Measurements from ENCODE around the gene SDK1. TPM values are rescaled to one million over a fixed set of nuclear protein-coding genes. Genes with fewer than 3 reads are reported as not detected.

SDK1 gene
- total and polyA plus RNA-seq, 2 experiments from 2014 or later, result not detected

DNA sequence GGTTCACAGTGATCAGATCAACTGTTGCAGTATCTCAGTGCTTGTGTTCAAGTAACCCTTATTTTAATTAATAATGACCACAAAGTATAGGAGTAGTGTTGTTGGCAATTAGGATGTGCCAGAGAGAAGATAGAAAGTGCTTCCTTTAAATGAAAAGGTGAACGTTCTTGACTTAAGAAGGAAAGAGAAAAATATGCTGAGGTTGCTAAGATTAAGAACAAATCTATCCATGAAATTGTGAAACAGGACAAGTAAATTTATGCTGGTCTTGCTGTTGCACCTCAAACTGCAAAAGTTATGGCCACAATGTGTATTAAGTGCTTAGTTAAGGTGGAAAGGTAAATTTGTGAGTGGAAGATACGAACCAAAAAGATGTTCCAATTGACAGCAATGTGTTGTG is 139.5 kb downstream of the SDK1 start:
- in situ Hi-C loops (cut with MboI), result no loop called here
- Histone ChIP-seq H3K79me2 (ENCODE audit: insufficient read depth) (no peaks in the 10 kb centered on the region), H4K20me1 (ENCODE audit: insufficient read depth) (no peaks in the 10 kb centered on the region), H3K9me3 (ENCODE audit: low read depth) (no peaks in the 10 kb centered on the region), H3K36me3 (ENCODE audit: low read depth) (no peaks in the 10 kb centered on the region), H3K4me2 (ENCODE audit: unreplicated experiment) (no peak overlapping the region), H3F3A (ENCODE audit: insufficient read depth) (no peaks in the 10 kb centered on the region), H3K27me3 (replicated peaks; ENCODE audit: insufficient read depth) (no peaks in the 10 kb centered on the region), H3K4me1 (ENCODE audit: insufficient read depth) (no peaks in the 10 kb centered on the region), H3K4me3 (no peak overlapping the region), H3K9me2 (ENCODE audit: insufficient read depth) (no peaks in the 10 kb centered on the region), H2AFZ (no peak overlapping the region), H3K27ac (no peak overlapping the region), H3K9ac (no peak overlapping the region)
- TF ChIP-seq EZH2phosphoT487 (IDR thresholded peaks at IDR 0.05; ENCODE audit: insufficient read depth, low read depth) (no peak), EZH2 (IDR thresholded peaks at IDR 0.05; ENCODE audit: insufficient read depth, poor library complexity, severe bottlenecking) (no peak)
- DNase-seq, result no peak
- 23 to 27% methylated on average over 2 of the region's 2 CpGs for WGBS, 2 experiments (ENCODE audit: low coverage in 1 of 2, low lambda C conversion rate in 2 of 2, missing lambda C conversion rate in 2 of 2)

DNA sequence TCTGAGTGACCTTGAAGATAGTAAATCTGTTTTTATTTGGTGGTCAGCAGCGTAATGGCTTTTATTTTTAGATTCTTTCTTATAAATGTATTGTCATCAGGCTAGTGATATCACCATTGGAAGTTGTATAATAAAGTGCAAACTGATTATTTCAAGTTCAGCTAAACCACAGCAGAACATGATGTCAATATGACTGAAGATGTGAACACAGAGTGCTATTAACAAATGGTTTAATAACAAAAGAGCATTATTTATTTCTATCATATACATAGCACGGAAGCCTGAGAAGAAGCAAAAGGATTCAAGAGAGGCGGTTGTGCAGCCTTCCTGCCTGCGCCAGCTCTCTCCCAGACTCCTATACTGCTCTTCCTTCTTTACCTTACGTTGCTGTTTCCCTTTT is 142.7 kb downstream of the SDK1 start:
- no peak overlapping the region for H3K9ac ChIP-seq
- no peak for DNase-seq
- no peaks in the 10 kb centered on the region for H3K9me2 ChIP-seq (ENCODE audit: insufficient read depth)
- no peaks in the 10 kb centered on the region for H3K9me3 ChIP-seq (ENCODE audit: low read depth)
- no peak overlapping the region for H3K4me3 ChIP-seq
- H3K4me2 ChIP-seq (ENCODE audit: unreplicated experiment), result no peak overlapping the region
- no peaks in the 10 kb centered on the region for H3F3A ChIP-seq (ENCODE audit: insufficient read depth)
- H3K79me2 ChIP-seq (ENCODE audit: insufficient read depth), result no peaks in the 10 kb centered on the region
- H2AFZ ChIP-seq, result no peak overlapping the region
- H4K20me1 ChIP-seq (ENCODE audit: insufficient read depth), result no peaks in the 10 kb centered on the region
- 43 to 45% methylated on average over 5 of the region's 5 CpGs for WGBS, 2 experiments (ENCODE audit: low coverage in 1 of 2, low lambda C conversion rate in 2 of 2, missing lambda C conversion rate in 2 of 2)
- TF ChIP-seq EZH2 (IDR thresholded peaks at IDR 0.05; ENCODE audit: insufficient read depth, poor library complexity, severe bottlenecking) (no peak), EZH2phosphoT487 (IDR thresholded peaks at IDR 0.05; ENCODE audit: insufficient read depth, low read depth) (no peak)
- H3K27me3 ChIP-seq (replicated peaks; ENCODE audit: insufficient read depth), result no peaks in the 10 kb centered on the region
- no peaks in the 10 kb centered on the region for H3K36me3 ChIP-seq (ENCODE audit: low read depth)
- no peak overlapping the region for H3K27ac ChIP-seq
- no peaks in the 10 kb centered on the region for H3K4me1 ChIP-seq (ENCODE audit: insufficient read depth)
- in situ Hi-C loops (cut with MboI), result no loop called here

DNA sequence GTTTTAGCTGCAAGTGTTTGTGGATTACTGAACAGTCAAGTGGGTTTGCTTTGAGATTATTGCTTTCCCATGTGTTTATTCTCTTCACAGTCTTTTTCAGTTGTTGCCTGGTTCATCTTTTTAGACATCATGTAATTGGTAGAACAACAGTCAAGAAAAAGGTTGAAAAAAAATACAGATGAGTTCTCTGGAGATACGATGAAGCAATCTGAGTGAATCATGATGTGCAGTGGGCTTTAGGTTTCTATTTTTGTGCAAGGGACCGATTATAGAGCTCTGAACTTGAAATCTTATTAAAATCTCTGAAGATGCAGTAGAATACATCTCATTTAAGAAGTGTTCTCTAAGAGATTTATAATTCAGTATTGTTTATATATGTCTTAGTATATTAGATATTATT is 145.7 kb downstream of the SDK1 start:
- no peak overlapping the region for H2AFZ ChIP-seq
- DNase-seq, result no peak
- in situ Hi-C loops (cut with MboI), result no loop called here
- H3K9me3 ChIP-seq (ENCODE audit: low read depth), result no peaks in the 10 kb centered on the region
- H3K4me2 ChIP-seq (ENCODE audit: unreplicated experiment), result no peak overlapping the region
- no peaks in the 10 kb centered on the region for H3K36me3 ChIP-seq (ENCODE audit: low read depth)
- H3K9ac ChIP-seq, result no peak overlapping the region
- H4K20me1 ChIP-seq (ENCODE audit: insufficient read depth), result no peaks in the 10 kb centered on the region
- H3K27ac ChIP-seq, result no peak overlapping the region
- H3K79me2 ChIP-seq (ENCODE audit: insufficient read depth), result no peaks in the 10 kb centered on the region
- WGBS, 2 experiments (ENCODE audit: low coverage in 1 of 2, low lambda C conversion rate in 2 of 2, missing lambda C conversion rate in 2 of 2), result 42 to 45% methylated on average over 2 of the region's 2 CpGs
- no peak overlapping the region for H3K4me3 ChIP-seq
- no peak for TF ChIP-seq EZH2phosphoT487 (IDR thresholded peaks at IDR 0.05; ENCODE audit: insufficient read depth, low read depth)
- TF ChIP-seq EZH2 (IDR thresholded peaks at IDR 0.05; ENCODE audit: insufficient read depth, poor library complexity, severe bottlenecking), result no peak
- H3K9me2 ChIP-seq (ENCODE audit: insufficient read depth), result no peaks in the 10 kb centered on the region
- H3K4me1 ChIP-seq (ENCODE audit: insufficient read depth), result no peaks in the 10 kb centered on the region
- no peaks in the 10 kb centered on the region for H3F3A ChIP-seq (ENCODE audit: insufficient read depth)
- H3K27me3 ChIP-seq (replicated peaks; ENCODE audit: insufficient read depth), result no peaks in the 10 kb centered on the region

DNA sequence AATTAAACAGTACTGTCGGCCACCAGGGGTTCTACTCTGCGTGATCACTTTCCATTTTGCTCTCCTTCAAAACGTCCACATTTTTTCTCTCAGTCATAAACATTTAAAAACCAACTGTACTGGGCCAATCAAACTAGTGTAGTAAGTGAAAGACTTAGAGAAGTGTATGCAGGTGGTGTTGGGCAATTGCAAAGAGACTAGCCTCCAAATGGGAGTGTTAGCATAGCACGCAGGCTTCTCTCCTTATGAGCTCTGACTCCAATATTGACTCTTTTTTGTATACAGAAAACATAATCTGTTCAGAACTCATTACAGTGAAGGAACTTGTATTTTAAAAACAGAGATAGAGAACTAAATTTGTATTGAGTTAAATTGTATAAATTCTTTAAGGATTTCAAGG is 150.6 kb downstream of the SDK1 start:
- in situ Hi-C loops (cut with MboI), result no loop called here
- no peak overlapping the region for H3K27ac ChIP-seq
- H3K4me2 ChIP-seq (ENCODE audit: unreplicated experiment), result no peak overlapping the region
- DNase-seq, result no peak
- no peaks in the 10 kb centered on the region for H3K4me1 ChIP-seq (ENCODE audit: insufficient read depth)
- H3K36me3 ChIP-seq (ENCODE audit: low read depth), result no peaks in the 10 kb centered on the region
- H3F3A ChIP-seq (ENCODE audit: insufficient read depth), result no peaks in the 10 kb centered on the region
- 38% methylated on average over 4 of the region's 4 CpGs for WGBS, 2 experiments (ENCODE audit: low coverage in 1 of 2, low lambda C conversion rate in 2 of 2, missing lambda C conversion rate in 2 of 2)
- no peaks in the 10 kb centered on the region for H3K9me3 ChIP-seq (ENCODE audit: low read depth)
- H3K27me3 ChIP-seq (replicated peaks; ENCODE audit: insufficient read depth), result no peaks in the 10 kb centered on the region
- H3K9ac ChIP-seq, result no peak overlapping the region
- no peaks in the 10 kb centered on the region for H3K9me2 ChIP-seq (ENCODE audit: insufficient read depth)
- no peak overlapping the region for H2AFZ ChIP-seq
- no peaks in the 10 kb centered on the region for H3K79me2 ChIP-seq (ENCODE audit: insufficient read depth)
- no peaks in the 10 kb centered on the region for H4K20me1 ChIP-seq (ENCODE audit: insufficient read depth)
- TF ChIP-seq EZH2phosphoT487 (IDR thresholded peaks at IDR 0.05; ENCODE audit: insufficient read depth, low read depth) (no peak), EZH2 (IDR thresholded peaks at IDR 0.05; ENCODE audit: insufficient read depth, poor library complexity, severe bottlenecking) (no peak)
- H3K4me3 ChIP-seq, result no peak overlapping the region

DNA sequence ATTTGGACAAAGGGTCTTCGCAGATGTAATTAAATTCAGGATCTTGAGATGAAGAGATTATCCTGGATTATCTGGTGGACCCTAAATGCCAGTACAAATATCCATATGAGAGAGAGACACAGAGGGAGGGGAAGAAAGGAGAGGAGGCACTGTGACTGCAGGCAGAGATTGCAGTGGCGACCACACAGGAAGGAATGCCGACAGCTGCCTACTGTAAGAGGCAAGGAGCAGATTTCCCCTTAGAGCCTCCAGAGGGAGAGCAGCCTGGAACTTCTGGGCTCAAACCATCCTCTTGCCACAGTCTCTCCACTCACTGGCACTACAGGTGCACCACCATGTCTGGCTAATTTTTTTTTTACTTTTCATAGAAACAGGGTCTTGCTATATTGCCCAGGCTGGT is 152.3 kb downstream of the SDK1 start:
- no peaks in the 10 kb centered on the region for H4K20me1 ChIP-seq (ENCODE audit: insufficient read depth)
- in situ Hi-C loops (cut with MboI), result no loop called here
- no peak overlapping the region for H2AFZ ChIP-seq
- TF ChIP-seq EZH2 (IDR thresholded peaks at IDR 0.05; ENCODE audit: insufficient read depth, poor library complexity, severe bottlenecking) (no peak), EZH2phosphoT487 (IDR thresholded peaks at IDR 0.05; ENCODE audit: insufficient read depth, low read depth) (no peak)
- no peaks in the 10 kb centered on the region for H3K27me3 ChIP-seq (replicated peaks; ENCODE audit: insufficient read depth)
- no peak overlapping the region for H3K4me2 ChIP-seq (ENCODE audit: unreplicated experiment)
- no peak overlapping the region for H3K9ac ChIP-seq
- 60 to 62% methylated on average over 3 of the region's 3 CpGs for WGBS, 2 experiments (ENCODE audit: low coverage in 1 of 2, low lambda C conversion rate in 2 of 2, missing lambda C conversion rate in 2 of 2)
- H3K79me2 ChIP-seq (ENCODE audit: insufficient read depth), result no peaks in the 10 kb centered on the region
- H3K4me1 ChIP-seq (ENCODE audit: insufficient read depth), result no peaks in the 10 kb centered on the region
- no peaks in the 10 kb centered on the region for H3F3A ChIP-seq (ENCODE audit: insufficient read depth)
- H3K9me2 ChIP-seq (ENCODE audit: insufficient read depth), result no peaks in the 10 kb centered on the region
- DNase-seq, result no peak
- no peaks in the 10 kb centered on the region for H3K36me3 ChIP-seq (ENCODE audit: low read depth)
- H3K9me3 ChIP-seq (ENCODE audit: low read depth), result no peaks in the 10 kb centered on the region
- H3K27ac ChIP-seq, result no peak overlapping the region
- no peak overlapping the region for H3K4me3 ChIP-seq

Data from GM23248 (cell line).